Measurements from ENCODE around the gene GRID2. TPM values are rescaled to one million over a fixed set of nuclear protein-coding genes. Genes with fewer than 3 reads are reported as not detected.

Gene GRID2
- total RNA-seq (1 to 10 TPM in 6 of 9 donors, under 1 TPM in 3; 0.55 to 4.0 (median 2.6) TPM), polyA plus RNA-seq (1 to 10 TPM in 2 of 3 donors, under 1 TPM in 1; 0.88 to 1.8 (median 1.2) TPM)
- long read RNA-seq, donor 1: 0 reads
- long read RNA-seq, donor 2: 0 reads
- long read RNA-seq, donor 3: 0 reads
- long read RNA-seq, donor 4: 0 reads
- long read RNA-seq, donor 5, full-length matches to known transcripts: 1 of 1 reads
- long read RNA-seq, donor 5, partial matches to known transcripts: 0 of 1 reads
- long read RNA-seq, donor 5, other reads (novel, unspliced or antisense): 0 of 1 reads
- long read RNA-seq, donor 6, partial matches to known transcripts: 0 of 3 reads
- long read RNA-seq, donor 6, other reads (novel, unspliced or antisense): 3 of 3 reads
- long read RNA-seq, donor 7: 0 reads
- long read RNA-seq, donor 8: 0 reads
- long read RNA-seq, donor 9: 0 reads
- long read RNA-seq, donor 10: 0 reads

- no peaks in the 10 kb centered on the region for H3K36me3 ChIP-seq (replicated peaks in 1 of 2)
- H3K27ac ChIP-seq: peak within 1 kb of the TSS in 1 of 5 donors; percentile 53
- H3K4me1 ChIP-seq (replicated peaks in 1 of 2): peaks cover 0 to 4% of the 10 kb centered on the region in 2 donors
- H3K27me3 ChIP-seq: peaks cover 24% of the 10 kb centered on the region
- DNase-seq: peak in 2 of 7 donors; percentile 19 to 67
- no peak within 1 kb of the TSS for H3K4me3 ChIP-seq
- WGBS, 4 donors: 2 to 7% (median 5%) methylated on average over 18 to 29 of the region's 29 CpGs
- TF ChIP-seq CTCF (IDR thresholded peaks at IDR 0.05) (no peak), POLR2A (IDR thresholded peaks at IDR 0.05) (no peak)
- intact Hi-C loops (cut with DNase I): no loop called here
- no peaks in the 10 kb centered on the region for H3K9me3 ChIP-seq (replicated peaks in 1 of 3)
Measured at GRCh38 chr4:92303621-92304027, at the start of gene GRID2. Gene GRID2, plus strand, starts transcription at chr4:92303966.

- H3K27me3 ChIP-seq: no peaks in the 10 kb centered on the region
- no peak overlapping the region for H3K4me3 ChIP-seq
- no peaks in the 10 kb centered on the region for H3K36me3 ChIP-seq (replicated peaks in 1 of 2)
- no peaks in the 10 kb centered on the region for H3K9me3 ChIP-seq (replicated peaks in 1 of 3)
- DNase-seq: no peak
- no peak for TF ChIP-seq CTCF (IDR thresholded peaks at IDR 0.05)
- TF ChIP-seq POLR2A (IDR thresholded peaks at IDR 0.05): no peak
- intact Hi-C loops (cut with DNase I): no loop called here
- H3K4me1 ChIP-seq (replicated peaks in 1 of 2): no peaks in the 10 kb centered on the region
- no peak overlapping the region for H3K27ac ChIP-seq
- 73 to 85% (median 78%) methylated on average over 4 of the region's 4 CpGs for WGBS, 4 donors
Measured at GRCh38 chr4:92253986-92254671, 49.6 kb upstream of the GRID2 start.

- no peak overlapping the region for H3K4me3 ChIP-seq
- H3K4me1 ChIP-seq (replicated peaks in 1 of 2): no peaks in the 10 kb centered on the region
- DNase-seq: no peak
- TF ChIP-seq POLR2A (IDR thresholded peaks at IDR 0.05): no peak
- TF ChIP-seq CTCF (IDR thresholded peaks at IDR 0.05): no peak
- WGBS, 4 donors: 86 to 93% (median 90%) methylated on average over 6 to 8 of the region's 8 CpGs
- no peak overlapping the region for H3K27ac ChIP-seq
- intact Hi-C loops (cut with DNase I): no loop called here
- no peaks in the 10 kb centered on the region for H3K27me3 ChIP-seq
- no peaks in the 10 kb centered on the region for H3K36me3 ChIP-seq (replicated peaks in 1 of 2)
- no peaks in the 10 kb centered on the region for H3K9me3 ChIP-seq (replicated peaks in 1 of 3)
Measured at GRCh38 chr4:92254767-92255442, 48.9 kb upstream of the GRID2 start.

GRCh38 chr4:92255920-92256244, 47.9 kb upstream of the GRID2 start:
- no peak overlapping the region for H3K4me3 ChIP-seq
- intact Hi-C loops (cut with DNase I): no loop called here
- no peaks in the 10 kb centered on the region for H3K36me3 ChIP-seq (replicated peaks in 1 of 2)
- no peaks in the 10 kb centered on the region for H3K27me3 ChIP-seq
- no peak for DNase-seq
- H3K27ac ChIP-seq: no peak overlapping the region
- H3K4me1 ChIP-seq (replicated peaks in 1 of 2): no peaks in the 10 kb centered on the region
- TF ChIP-seq POLR2A (IDR thresholded peaks at IDR 0.05) (no peak), CTCF (IDR thresholded peaks at IDR 0.05) (no peak)
- no peaks in the 10 kb centered on the region for H3K9me3 ChIP-seq (replicated peaks in 1 of 3)
- 88 to 97% (median 92%) methylated on average over 1 of the region's 1 CpG for WGBS, 4 donors
